HFFc6 (cell line): ENCODE measurements around the gene CCDC183. TPM values are rescaled to one million over a fixed set of nuclear protein-coding genes. Genes with fewer than 3 reads are reported as not detected.

ENCODE experiments used
- DNase-seq: peaks from one replicate; pipeline ENCODE4 v3.0.0-alpha.2; 2018
- H3K27ac Mint-ChIP-seq: 2 replicates; pipeline ENCODE4 v1.8.0; 2020; ENCODE audit warnings: mild to moderate bottlenecking, mixed read lengths
- H3K27me3 Mint-ChIP-seq: 2 replicates; pipeline ENCODE4 v1.8.0; 2021; ENCODE audit warnings: mild to moderate bottlenecking, moderate library complexity, mixed read lengths; ENCODE audit not compliant: insufficient read depth
- H3K36me3 Mint-ChIP-seq: 2 replicates; pipeline ENCODE4 v1.8.0; 2021; ENCODE audit warnings: low read depth, mixed read lengths
- H3K4me1 Mint-ChIP-seq: 2 replicates; pipeline ENCODE4 v1.8.0; 2020; ENCODE audit warnings: low read depth, mixed read lengths
- H3K4me3 Mint-ChIP-seq: 2 replicates; pipeline ENCODE4 v1.8.0; 2020; ENCODE audit warnings: mild to moderate bottlenecking, moderate library complexity, mixed read lengths
- H3K9me3 Mint-ChIP-seq: 2 replicates; pipeline ENCODE4 v1.8.0; 2020; ENCODE audit warnings: mild to moderate bottlenecking, mixed read lengths
- CTCF ChIP-seq: fragments of 200-600 bp; sonication (generic); IDR thresholded peaks from 2 replicates; pipeline ENCODE4 v1.5.0; 2021; ENCODE audit warnings: antibody characterized with exemption, mild to moderate bottlenecking
- total RNA-seq, 6 experiments: library from RNA; stranded (reverse); fragmentation: NEBNext Ultra II Directional; extraction: Animal tissue kit (Norgen Biotek cat#: 25700); gene quantifications; 2 replicates in 1 of 6; 3 replicates in 5 of 6; pipeline ENCODE4 v1.2.3, GENCODE V29; 2021

Gene CCDC183
- total RNA-seq, 6 experiments from 2014 or later: 0.25 to 0.87 (median 0.34) TPM

- H3K27me3 Mint-ChIP-seq: peaks cover 32% of the 10 kb centered on the region
- H3K27ac Mint-ChIP-seq: peak overlapping the region; percentile 70
- no peak for TF ChIP-seq CTCF
- H3K36me3 Mint-ChIP-seq: no peaks in the 10 kb centered on the region
- DNase-seq: no peak
- peak overlapping the region; percentile 96 for H3K4me3 Mint-ChIP-seq
- no peaks in the 10 kb centered on the region; the same call in 1 of the 2 replicates for H3K9me3 Mint-ChIP-seq
- peaks cover 10% of the 10 kb centered on the region; the same call in 1 of the 2 replicates for H3K4me1 Mint-ChIP-seq
Observed at GRCh38 chr9:136847088-136847825, 51.1 kb downstream of the CCDC183 start.

- no peak for TF ChIP-seq CTCF
- H3K9me3 Mint-ChIP-seq: no peaks in the 10 kb centered on the region; the same call in 1 of the 2 replicates
- peaks cover 9% of the 10 kb centered on the region; the same call in 1 of the 2 replicates for H3K4me1 Mint-ChIP-seq
- H3K27ac Mint-ChIP-seq: peak overlapping the region; percentile 70
- peak; percentile 68 for DNase-seq
- peaks cover 31% of the 10 kb centered on the region for H3K27me3 Mint-ChIP-seq
- peak overlapping the region; percentile 96 for H3K4me3 Mint-ChIP-seq
- no peaks in the 10 kb centered on the region for H3K36me3 Mint-ChIP-seq
Observed at GRCh38 chr9:136847826-136848392, 51.8 kb downstream of the CCDC183 start.

- H3K36me3 Mint-ChIP-seq: no peaks in the 10 kb centered on the region
- peak; percentile 33 for DNase-seq
- peak overlapping the region; percentile 88 for H3K27ac Mint-ChIP-seq
- H3K4me1 Mint-ChIP-seq: peaks cover 9% of the 10 kb centered on the region; the same call in 1 of the 2 replicates
- peaks cover 29% of the 10 kb centered on the region for H3K27me3 Mint-ChIP-seq
- H3K4me3 Mint-ChIP-seq: peak overlapping the region; percentile 96
- TF ChIP-seq CTCF: no peak
- H3K9me3 Mint-ChIP-seq: no peaks in the 10 kb centered on the region; the same call in 1 of the 2 replicates
Observed at GRCh38 chr9:136848393-136849037, 52.4 kb downstream of the CCDC183 start.

GRCh38 chr9:136849038-136849959 lies 53.2 kb downstream of the CCDC183 start, which contains the start of gene PHPT1:
TSS of gene PHPT1 (plus strand) at chr9:136849409. CDS start at chr9:136849431, 22 bp downstream.
- Mint-ChIP-seq H3K4me1 (peaks cover 9% of the 10 kb centered on the region; the same call in 1 of the 2 replicates), H3K27me3 (peaks cover 29% of the 10 kb centered on the region), H3K9me3 (no peaks in the 10 kb centered on the region; the same call in 1 of the 2 replicates), H3K27ac (peak within 1 kb of the TSS; percentile 88), H3K36me3 (no peaks in the 10 kb centered on the region), H3K4me3 (peak within 1 kb of the TSS; percentile 96)
- TF ChIP-seq CTCF: no peak
- peak; percentile 98 for DNase-seq
